ENCODE measurements around the gene PTPRN2. TPM values are rescaled to one million over a fixed set of nuclear protein-coding genes. Genes with fewer than 3 reads are reported as not detected.

Gene PTPRN2
- total RNA-seq, 1 experiment from 2014 or later = 0.11 TPM

GRCh38 chr7:157905651-157906461 lies 681.8 kb downstream of the PTPRN2 start:
- ChIA-PET POLR2A (ENCODE audit: low non-redundant PET) (no interaction called here), CTCF (no interaction called here)
- Histone ChIP-seq H3K4me1 (ENCODE audit: insufficient read depth, low read length, poor library complexity, severe bottlenecking) (no peaks in the 10 kb centered on the region), H3K4me3 (ENCODE audit: low read depth, low read length, poor library complexity, severe bottlenecking) (no peak overlapping the region), H3K27ac (ENCODE audit: low read depth, low read length, poor library complexity, severe bottlenecking) (no peak overlapping the region), H3K9me3 (ENCODE audit: low read depth, low read length, poor library complexity, severe bottlenecking) (no peaks in the 10 kb centered on the region), H3K36me3 (ENCODE audit: insufficient read depth, low read length, poor library complexity, severe bottlenecking) (no peaks in the 10 kb centered on the region), H3K27me3 (replicated peaks; ENCODE audit: insufficient read depth, low read depth, low read length, poor library complexity) (peaks cover 13% of the 10 kb centered on the region)
- BruUV-seq (replicated peaks) = no TSS peak
- TF ChIP-seq CTCF (conservative IDR thresholded peaks at IDR 0.05; ENCODE audit: low read depth, low read length) = no peak
- TF ChIP-seq EZH2 (IDR thresholded peaks at IDR 0.05; ENCODE audit: borderline replicate concordance, low read depth, low read length, poor library complexity, severe bottlenecking) = no peak
- intact Hi-C loops (cut with micrococcal nuclease; ENCODE audit: unreplicated experiment) = no loop called here
- DNase-seq (ENCODE audit: low spot score) = no peak

- Histone ChIP-seq H3K4me3 (ENCODE audit: low read depth, low read length, poor library complexity, severe bottlenecking) (no peak overlapping the region), H3K36me3 (ENCODE audit: insufficient read depth, low read length, poor library complexity, severe bottlenecking) (no peaks in the 10 kb centered on the region), H3K27ac (ENCODE audit: low read depth, low read length, poor library complexity, severe bottlenecking) (no peak overlapping the region), H3K27me3 (replicated peaks; ENCODE audit: insufficient read depth, low read depth, low read length, poor library complexity) (peaks cover 13% of the 10 kb centered on the region), H3K9me3 (ENCODE audit: low read depth, low read length, poor library complexity, severe bottlenecking) (no peaks in the 10 kb centered on the region), H3K4me1 (ENCODE audit: insufficient read depth, low read length, poor library complexity, severe bottlenecking) (no peaks in the 10 kb centered on the region)
- TF ChIP-seq EZH2 (IDR thresholded peaks at IDR 0.05; ENCODE audit: borderline replicate concordance, low read depth, low read length, poor library complexity, severe bottlenecking) = no peak
- no peak for TF ChIP-seq CTCF (conservative IDR thresholded peaks at IDR 0.05; ENCODE audit: low read depth, low read length)
- DNase-seq (ENCODE audit: low spot score) = no peak
- CTCF ChIA-PET = no interaction called here
- BruUV-seq (replicated peaks) = no TSS peak
- intact Hi-C loops (cut with micrococcal nuclease; ENCODE audit: unreplicated experiment) = no loop called here
- POLR2A ChIA-PET (ENCODE audit: low non-redundant PET) = no interaction called here
Observed at GRCh38 chr7:157904866-157905570, 682.6 kb downstream of the PTPRN2 start.

- ChIA-PET CTCF (no interaction called here), POLR2A (ENCODE audit: low non-redundant PET) (no interaction called here)
- TF ChIP-seq CTCF (conservative IDR thresholded peaks at IDR 0.05; ENCODE audit: low read depth, low read length) (no peak), EZH2 (IDR thresholded peaks at IDR 0.05; ENCODE audit: borderline replicate concordance, low read depth, low read length, poor library complexity, severe bottlenecking) (no peak)
Observed at GRCh38 chr7:157904211-157904865, 683.3 kb downstream of the PTPRN2 start.

More at GRCh38 chr7:157904211-157904865, 683.3 kb downstream of the PTPRN2 start:
- Histone ChIP-seq H3K4me3 (ENCODE audit: low read depth, low read length, poor library complexity, severe bottlenecking) (no peak overlapping the region), H3K36me3 (ENCODE audit: insufficient read depth, low read length, poor library complexity, severe bottlenecking) (no peaks in the 10 kb centered on the region), H3K27me3 (replicated peaks; ENCODE audit: insufficient read depth, low read depth, low read length, poor library complexity) (peaks cover 13% of the 10 kb centered on the region), H3K4me1 (ENCODE audit: insufficient read depth, low read length, poor library complexity, severe bottlenecking) (no peaks in the 10 kb centered on the region), H3K27ac (ENCODE audit: low read depth, low read length, poor library complexity, severe bottlenecking) (no peak overlapping the region), H3K9me3 (ENCODE audit: low read depth, low read length, poor library complexity, severe bottlenecking) (no peaks in the 10 kb centered on the region)
- BruUV-seq (replicated peaks) = no TSS peak
- DNase-seq (ENCODE audit: low spot score) = no peak
- intact Hi-C loops (cut with micrococcal nuclease; ENCODE audit: unreplicated experiment) = no loop called here

Data from A673 (cell line).